Thyroid gland (tissue), 4 donors: ENCODE results near the gene LRCH2.

Experiments
- POLR2A ChIP-seq, 2 donors: fragments of 450-650 bp; IDR thresholded peaks; one replicate each; pipeline ENCODE4 v1.6.1; 2017; ENCODE audit warnings: antibody characterized with exemption in 2 of 2, mild to moderate bottlenecking in 2 of 2, moderate library complexity in 1 of 2
- TF ChIP-seq, protein P1 (sequence below), 6 experiments: fragments of 200-600 bp in 3 of 6; fragments of 450-650 bp in 3 of 6; sonication (generic) in 3 of 6; IDR thresholded peaks; one replicate each; pipeline ENCODE4 v1.5.1; 2016 to 2019; ENCODE audit warnings: antibody characterized with exemption in 6 of 6, mild to moderate bottlenecking in 2 of 6, inconsistent platforms in 1 of 6, moderate library complexity in 1 of 6

DNA sequence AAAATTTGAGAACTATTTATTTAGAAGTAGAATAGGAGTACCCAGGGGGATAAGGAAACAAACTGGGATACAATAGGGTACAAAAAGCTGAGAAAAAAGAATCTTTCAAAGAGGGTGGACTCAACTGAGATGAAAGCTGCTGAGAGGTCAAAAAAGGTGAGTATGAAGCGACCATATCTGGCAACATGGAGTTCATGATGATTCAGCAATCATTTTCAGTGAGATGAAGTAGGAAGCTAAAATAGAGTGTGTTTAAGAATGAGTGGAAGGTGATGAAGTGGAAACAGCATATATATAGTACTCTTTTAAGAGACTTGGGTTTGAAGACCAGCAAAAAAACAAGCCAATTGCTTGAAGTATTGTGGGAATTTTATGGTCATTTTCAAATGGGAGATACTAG is 144.5 kb downstream of the LRCH2 start:
- TF ChIP-seq, protein P1, sequence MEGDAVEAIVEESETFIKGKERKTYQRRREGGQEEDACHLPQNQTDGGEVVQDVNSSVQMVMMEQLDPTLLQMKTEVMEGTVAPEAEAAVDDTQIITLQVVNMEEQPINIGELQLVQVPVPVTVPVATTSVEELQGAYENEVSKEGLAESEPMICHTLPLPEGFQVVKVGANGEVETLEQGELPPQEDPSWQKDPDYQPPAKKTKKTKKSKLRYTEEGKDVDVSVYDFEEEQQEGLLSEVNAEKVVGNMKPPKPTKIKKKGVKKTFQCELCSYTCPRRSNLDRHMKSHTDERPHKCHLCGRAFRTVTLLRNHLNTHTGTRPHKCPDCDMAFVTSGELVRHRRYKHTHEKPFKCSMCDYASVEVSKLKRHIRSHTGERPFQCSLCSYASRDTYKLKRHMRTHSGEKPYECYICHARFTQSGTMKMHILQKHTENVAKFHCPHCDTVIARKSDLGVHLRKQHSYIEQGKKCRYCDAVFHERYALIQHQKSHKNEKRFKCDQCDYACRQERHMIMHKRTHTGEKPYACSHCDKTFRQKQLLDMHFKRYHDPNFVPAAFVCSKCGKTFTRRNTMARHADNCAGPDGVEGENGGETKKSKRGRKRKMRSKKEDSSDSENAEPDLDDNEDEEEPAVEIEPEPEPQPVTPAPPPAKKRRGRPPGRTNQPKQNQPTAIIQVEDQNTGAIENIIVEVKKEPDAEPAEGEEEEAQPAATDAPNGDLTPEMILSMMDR (IDR thresholded peaks at IDR 0.05): no peak
- no peak for TF ChIP-seq POLR2A (IDR thresholded peaks at IDR 0.05)
